Gastrocnemius medialis (tissue), 4 donors: ENCODE results near the gene MON2. TPM values are rescaled to one million over a fixed set of nuclear protein-coding genes. Genes with fewer than 3 reads are reported as not detected.

Source experiments
- ATAC-seq, 2 donors: fragments of 150-250 bp; one replicate each; pipeline ENCODE4 v1.9.1; 2016
- DNase-seq, 2 donors: peaks; one replicate each; pipeline ENCODE4 v3.0.0-alpha.2; 2019
- H3K27ac ChIP-seq, 4 donors: fragments of 200-600 bp; sonication (generic); 1 replicate in 1 of 4; 2 replicates in 3 of 4; pipeline ENCODE4 v1.5.1; 2016 to 2018; ENCODE audit warnings: mild to moderate bottlenecking in 2 of 4, moderate library complexity in 1 of 4
- H3K27me3 ChIP-seq, 3 donors: fragments of 200-600 bp; sonication (generic) in 2 of 3; 1 replicate in 1 of 3; 2 replicates in 2 of 3; pipeline versions ENCODE4 v1.5.1 to v1.6.0; 2016 to 2019; ENCODE audit warnings: mild to moderate bottlenecking in 1 of 3, moderate library complexity in 1 of 3
- H3K36me3 ChIP-seq, 2 donors: fragments of 200-600 bp; sonication (generic) in 1 of 2; one replicate each; pipeline ENCODE4 v1.5.1; 2017 to 2018
- H3K4me1 ChIP-seq, 2 donors: fragments of 200-600 bp; sonication (generic) in 1 of 2; one replicate each; pipeline ENCODE4 v1.5.1; 2016 to 2017; ENCODE audit warnings: mild to moderate bottlenecking in 2 of 2
- H3K4me3 ChIP-seq, 4 donors: fragments of 200-600 bp; sonication (generic) in 3 of 4; 1 replicate in 1 of 4; 2 replicates in 3 of 4; pipeline ENCODE4 v1.5.1; 2016 to 2019; ENCODE audit warnings: mild to moderate bottlenecking in 2 of 4
- H3K9me3 ChIP-seq, 3 donors: fragments of 200-600 bp; sonication (generic) in 2 of 3; 1 replicate in 1 of 3; 2 replicates in 2 of 3; pipeline ENCODE4 v1.5.1; 2016 to 2019
- CTCF ChIP-seq, 5 experiments: fragments of 450-650 bp in 3 of 5; fragments of 200-600 bp in 2 of 5; sonication (generic) in 2 of 5; IDR thresholded peaks in 4 of 5; conservative IDR thresholded peaks in 1 of 5; 1 replicate in 4 of 5; 2 replicates in 1 of 5; pipeline ENCODE4 v1.5.1; 2016 to 2019; ENCODE audit warnings: antibody characterized with exemption in 5 of 5, mild to moderate bottlenecking in 3 of 5, moderate library complexity in 3 of 5
- POLR2A ChIP-seq, 2 donors: fragments of 450-650 bp; IDR thresholded peaks; one replicate each; pipeline ENCODE4 v1.6.1; 2017; ENCODE audit warnings: antibody characterized with exemption in 2 of 2, mild to moderate bottlenecking in 2 of 2, moderate library complexity in 2 of 2
- in situ Hi-C, 4 donors: fragments of 200-750 bp; cut with MboI; loops; one replicate each; pipeline versions ENCODE4 v1.15.0 to v1.8.0; 2017; ENCODE audit warnings: low sequenced_read_pairs in 4 of 4
- intact Hi-C: fragments of 100-400 bp; cut with DNase I; formaldehyde crosslinking; loops from one replicate; pipeline ENCODE4 v1.15.1; 2023; ENCODE audit warnings: low total_unique reads
- total RNA-seq, 4 donors: library from RNA; depleted of rRNA; stranded (reverse); fragments of >200 nt; gene quantifications; one replicate each; pipeline versions ENCODE4 v1.1.0 to v1.2.3, GENCODE V29; 2016

MON2 gene
- total RNA-seq, 4 donors from 2014 or later, result 9.2 to 57.2 (median 12.9) TPM

- intact Hi-C loops, result no loop called here
- H3K27me3 ChIP-seq, result no peaks in the 10 kb centered on the region
- no peaks in the 10 kb centered on the region for H3K9me3 ChIP-seq
- in situ Hi-C loops, result no loop called here
- TF ChIP-seq POLR2A (IDR thresholded peaks at IDR 0.05) (no peak), CTCF (IDR thresholded peaks at IDR 0.05 in 4 of 5, conservative IDR thresholded peaks at IDR 0.05 in 1 of 5) (no peak)
- H3K36me3 ChIP-seq, result no peaks in the 10 kb centered on the region
- no peak overlapping the region for H3K4me3 ChIP-seq
- H3K27ac ChIP-seq, result no peak overlapping the region
- ATAC-seq, result no peak
- peaks cover 26 to 29% of the 10 kb centered on the region in 2 donors for H3K4me1 ChIP-seq
- no peak for DNase-seq
Observed at GRCh38 chr12:62605981-62606380, 139.4 kb downstream of the MON2 start.

GRCh38 chr12:62606654-62607053 lies 140.0 kb downstream of the MON2 start:
- Histone ChIP-seq H3K9me3 (no peaks in the 10 kb centered on the region), H3K36me3 (no peaks in the 10 kb centered on the region), H3K27me3 (no peaks in the 10 kb centered on the region), H3K27ac (no peak overlapping the region), H3K4me3 (no peak overlapping the region), H3K4me1 (peaks cover 25 to 29% of the 10 kb centered on the region in 2 donors)
- in situ Hi-C loops (no loop called here), intact Hi-C loops (no loop called here)
- no peak for TF ChIP-seq CTCF (IDR thresholded peaks at IDR 0.05 in 4 of 5, conservative IDR thresholded peaks at IDR 0.05 in 1 of 5)
- no peak for TF ChIP-seq POLR2A (IDR thresholded peaks at IDR 0.05)
- ATAC-seq, result no peak
- DNase-seq, result no peak

GRCh38 chr12:62613081-62613480 lies 146.5 kb downstream of the MON2 start:
- in situ Hi-C loops, result no loop called here
- no peaks in the 10 kb centered on the region for H3K4me1 ChIP-seq
- TF ChIP-seq POLR2A (IDR thresholded peaks at IDR 0.05), result no peak
- TF ChIP-seq CTCF (IDR thresholded peaks at IDR 0.05 in 4 of 5, conservative IDR thresholded peaks at IDR 0.05 in 1 of 5), result no peak
- no peak overlapping the region for H3K4me3 ChIP-seq
- no peak for ATAC-seq
- intact Hi-C loops, result no loop called here
- no peaks in the 10 kb centered on the region for H3K36me3 ChIP-seq
- H3K9me3 ChIP-seq, result no peaks in the 10 kb centered on the region
- DNase-seq, result no peak
- H3K27me3 ChIP-seq, result no peaks in the 10 kb centered on the region
- H3K27ac ChIP-seq, result no peak overlapping the region

GRCh38 chr12:62618319-62618718 lies 151.7 kb downstream of the MON2 start:
- H3K36me3 ChIP-seq, result no peaks in the 10 kb centered on the region
- DNase-seq, result no peak
- H3K4me3 ChIP-seq, result no peak overlapping the region
- H3K4me1 ChIP-seq, result no peaks in the 10 kb centered on the region
- ATAC-seq, result no peak
- in situ Hi-C loops, result no loop called here
- H3K27ac ChIP-seq, result no peak overlapping the region
- H3K27me3 ChIP-seq, result no peaks in the 10 kb centered on the region
- intact Hi-C loops, result no loop called here
- TF ChIP-seq POLR2A (IDR thresholded peaks at IDR 0.05), result no peak
- TF ChIP-seq CTCF (IDR thresholded peaks at IDR 0.05 in 4 of 5, conservative IDR thresholded peaks at IDR 0.05 in 1 of 5), result no peak
- H3K9me3 ChIP-seq, result no peaks in the 10 kb centered on the region

- TF ChIP-seq POLR2A (IDR thresholded peaks at IDR 0.05) (no peak), CTCF (IDR thresholded peaks at IDR 0.05 in 4 of 5, conservative IDR thresholded peaks at IDR 0.05 in 1 of 5) (no peak)
Observed at GRCh38 chr12:62618930-62619329, 152.3 kb downstream of the MON2 start.

More at GRCh38 chr12:62618930-62619329, 152.3 kb downstream of the MON2 start:
- in situ Hi-C loops, result no loop called here
- H3K27me3 ChIP-seq, result no peaks in the 10 kb centered on the region
- H3K4me1 ChIP-seq, result no peaks in the 10 kb centered on the region
- DNase-seq, result no peak
- H3K9me3 ChIP-seq, result no peaks in the 10 kb centered on the region
- H3K27ac ChIP-seq, result no peak overlapping the region
- intact Hi-C loops, result no loop called here
- H3K36me3 ChIP-seq, result no peaks in the 10 kb centered on the region
- no peak overlapping the region for H3K4me3 ChIP-seq
- no peak for ATAC-seq
